ENCODE results near the gene P2RY4. TPM values are rescaled to one million over a fixed set of nuclear protein-coding genes. Genes with fewer than 3 reads are reported as not detected.
"Not testable (repeated sequence)": the region's sequence is repeated elsewhere in the genome, so short reads cannot be mapped to it uniquely, and the experiment has no call there.

Gene P2RY4
- total RNA-seq, 1 donor: not detected

DNA sequence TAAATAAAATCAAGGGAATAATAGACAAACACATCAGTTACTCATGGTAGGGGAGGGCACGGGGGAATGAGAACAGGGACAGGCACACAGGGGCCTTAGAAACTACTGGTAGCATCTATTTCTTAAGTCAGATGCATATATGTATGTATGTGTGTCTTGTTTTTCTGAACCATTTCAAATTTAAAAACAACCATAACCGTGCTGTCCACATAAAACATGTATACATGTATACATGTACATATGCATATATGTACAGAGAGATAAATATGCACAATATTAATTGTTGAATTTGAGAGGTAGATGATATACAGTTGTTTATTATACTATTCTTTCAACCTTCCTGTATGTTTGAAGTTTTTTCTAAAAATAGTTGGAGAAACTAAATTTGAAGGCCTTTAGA, 33.3 kb downstream of the P2RY4 start:
- no peak for DNase-seq (ENCODE audit: low read depth)
- no peak overlapping the region for H3K4me3 ChIP-seq (ENCODE audit: low read depth, low read length)
- TF ChIP-seq, protein P1, sequence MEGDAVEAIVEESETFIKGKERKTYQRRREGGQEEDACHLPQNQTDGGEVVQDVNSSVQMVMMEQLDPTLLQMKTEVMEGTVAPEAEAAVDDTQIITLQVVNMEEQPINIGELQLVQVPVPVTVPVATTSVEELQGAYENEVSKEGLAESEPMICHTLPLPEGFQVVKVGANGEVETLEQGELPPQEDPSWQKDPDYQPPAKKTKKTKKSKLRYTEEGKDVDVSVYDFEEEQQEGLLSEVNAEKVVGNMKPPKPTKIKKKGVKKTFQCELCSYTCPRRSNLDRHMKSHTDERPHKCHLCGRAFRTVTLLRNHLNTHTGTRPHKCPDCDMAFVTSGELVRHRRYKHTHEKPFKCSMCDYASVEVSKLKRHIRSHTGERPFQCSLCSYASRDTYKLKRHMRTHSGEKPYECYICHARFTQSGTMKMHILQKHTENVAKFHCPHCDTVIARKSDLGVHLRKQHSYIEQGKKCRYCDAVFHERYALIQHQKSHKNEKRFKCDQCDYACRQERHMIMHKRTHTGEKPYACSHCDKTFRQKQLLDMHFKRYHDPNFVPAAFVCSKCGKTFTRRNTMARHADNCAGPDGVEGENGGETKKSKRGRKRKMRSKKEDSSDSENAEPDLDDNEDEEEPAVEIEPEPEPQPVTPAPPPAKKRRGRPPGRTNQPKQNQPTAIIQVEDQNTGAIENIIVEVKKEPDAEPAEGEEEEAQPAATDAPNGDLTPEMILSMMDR (IDR thresholded peaks at IDR 0.05; ENCODE audit: insufficient read depth, low read depth, low read length): no peak

DNA sequence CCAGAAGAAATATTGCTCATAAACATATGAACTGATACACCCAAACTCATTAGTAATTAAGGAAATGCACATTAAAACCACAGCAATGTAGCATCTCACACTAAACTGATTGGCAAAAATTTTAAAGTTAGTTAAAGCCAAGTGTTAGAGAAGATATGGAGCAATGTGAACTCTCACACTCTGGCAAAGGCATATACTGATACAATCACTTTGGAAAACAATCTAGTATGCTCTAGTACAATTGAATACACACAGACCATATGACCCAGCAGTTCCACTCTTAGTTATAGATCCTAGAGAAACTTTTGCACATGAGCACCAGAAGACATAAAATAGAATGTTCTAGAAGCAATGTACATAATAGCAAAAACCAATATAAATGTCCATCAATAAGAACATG, 34.0 kb downstream of the P2RY4 start:
- no peak overlapping the region for H3K4me3 ChIP-seq (ENCODE audit: low read depth, low read length)
- DNase-seq (ENCODE audit: low read depth): no peak
- TF ChIP-seq, protein P1 (IDR thresholded peaks at IDR 0.05; ENCODE audit: insufficient read depth, low read depth, low read length): no peak

GRCh38 chrX:70219938-70220764, 39.9 kb downstream of the P2RY4 start:
- DNase-seq (ENCODE audit: low read depth): no peak
- H3K4me3 ChIP-seq (ENCODE audit: low read depth, low read length): no peak overlapping the region
- TF ChIP-seq, protein P1 (IDR thresholded peaks at IDR 0.05; ENCODE audit: insufficient read depth, low read depth, low read length): no peak

- DNase-seq (ENCODE audit: low read depth); H3K4me3 ChIP-seq (ENCODE audit: low read depth, low read length): not testable (repeated sequence)
These were observed 50.4 kb downstream of the P2RY4 start for GRCh38 chrX:70209570-70209969.

GRCh38 chrX:70208479-70208878, 51.5 kb downstream of the P2RY4 start:
- no peak for DNase-seq (ENCODE audit: low read depth)
- no peak overlapping the region for H3K4me3 ChIP-seq (ENCODE audit: low read depth, low read length)
- TF ChIP-seq, protein P1 (IDR thresholded peaks at IDR 0.05; ENCODE audit: insufficient read depth, low read depth, low read length): no peak

Small RNAs within 50 kb of the gene (small RNA-seq; reads per million reads assigned to genes)
- not detected for gene RNA5SP507

Other genes with a start within 250 kb of the P2RY4 start
- not detected in 2 replicates for gene AWAT2, start 210.3 kb downstream of the P2RY4 start, total RNA-seq
- gene OTUD6A, start 197.7 kb downstream of the P2RY4 start, total RNA-seq: not detected in 2 replicates
- gene IGBP1, start 126.8 kb downstream of the P2RY4 start, total RNA-seq: 58.7 and 60.9 TPM in 2 replicates
- not detected in 2 replicates for gene DGAT2L6, start 82.7 kb downstream of the P2RY4 start, total RNA-seq
- not detected in 2 replicates for gene AWAT1, start 25.5 kb downstream of the P2RY4 start, total RNA-seq
- not detected in 2 replicates for gene ARR3, start 8.1 kb upstream of the P2RY4 start, total RNA-seq
- not detected in 2 replicates for gene RAB41, start 22.0 kb upstream of the P2RY4 start, total RNA-seq
- 54.0 and 54.1 TPM in 2 replicates for gene PDZD11, start 29.7 kb upstream of the P2RY4 start, total RNA-seq
- 8.1 and 10.8 TPM in 2 replicates for gene KIF4A, start 29.9 kb upstream of the P2RY4 start, total RNA-seq
- not detected in 2 replicates for gene GDPD2, start 163.1 kb upstream of the P2RY4 start, total RNA-seq
- 8.4 and 11.7 TPM in 2 replicates for gene DLG3, start 184.6 kb upstream of the P2RY4 start, total RNA-seq

All from fibroblast of villous mesenchyme (primary cell).